LNCaP clone FGC (cell line): Measurements from ENCODE around the gene PROK1.

Experiments used
- DNase-seq: peaks from one replicate; pipeline ENCODE4 v3.0.0-alpha.2; 2011; ENCODE audit warnings: low read depth
- H3K4me3 ChIP-seq: 2 replicates; pipeline ENCODE4 v1.5.1; 2011; ENCODE audit warnings: mild to moderate bottlenecking, low read depth, low read length, control low read depth
- CTCF ChIP-seq: IDR thresholded peaks from 2 replicates; pipeline ENCODE4 v1.5.1; 2012; ENCODE audit warnings: mild to moderate bottlenecking; ENCODE audit not compliant: control insufficient read depth, insufficient read depth; ENCODE audit errors: extremely low read depth

Gene PROK1

DNA sequence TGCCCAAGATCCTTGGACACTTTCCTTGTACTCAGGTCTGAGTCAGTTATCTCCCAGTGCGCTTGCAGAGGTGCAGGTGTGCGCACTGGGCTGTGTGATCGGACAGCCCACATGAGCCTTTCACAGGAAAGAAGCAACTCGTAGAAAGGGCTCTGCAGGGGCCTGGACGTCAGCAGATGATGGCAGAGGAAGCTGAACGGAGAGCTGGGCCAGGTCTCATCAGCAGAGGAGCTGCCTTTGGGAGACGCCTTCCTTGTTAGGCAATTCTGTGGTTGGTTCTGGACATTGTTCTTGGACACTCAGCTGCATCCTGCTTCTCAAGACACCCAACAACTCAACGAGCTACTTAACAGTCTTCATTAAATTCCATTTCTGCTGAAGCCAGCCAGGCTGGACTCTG lies 7.5 kb upstream of the PROK1 start:
- no peak overlapping the region for H3K4me3 ChIP-seq

DNA sequence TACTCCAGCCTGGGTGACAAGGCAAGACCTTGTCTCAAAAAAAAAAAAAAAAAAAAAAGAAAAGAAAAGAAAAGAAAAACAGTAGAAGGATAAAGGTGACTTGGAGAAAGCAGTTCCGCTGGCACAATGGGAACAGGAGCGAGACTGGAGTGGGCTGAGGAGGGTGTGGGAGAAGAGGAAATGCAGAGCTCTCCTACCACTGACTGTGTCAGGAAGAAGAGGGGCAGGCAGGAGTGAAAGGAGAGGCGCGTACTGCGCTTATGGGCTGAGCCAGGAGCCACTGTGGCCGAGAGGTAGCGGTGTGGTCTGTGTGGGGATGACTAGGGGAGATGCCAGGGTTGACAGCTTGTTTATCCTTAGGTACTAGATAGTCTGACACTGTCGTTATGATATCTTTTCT lies 6.4 kb upstream of the PROK1 start:
- TF ChIP-seq CTCF: no peak
- DNase-seq: no peak
- no peak overlapping the region for H3K4me3 ChIP-seq

More for the DNA sequence above, 7.5 kb upstream of the PROK1 start:
- no peak for DNase-seq
- no peak for TF ChIP-seq CTCF

GRCh38 chr1:110449661-110450651 lies 993 bp upstream of the PROK1 start:
- no peak for TF ChIP-seq CTCF
- H3K4me3 ChIP-seq: no peak overlapping the region
- DNase-seq: no peak

DNA sequence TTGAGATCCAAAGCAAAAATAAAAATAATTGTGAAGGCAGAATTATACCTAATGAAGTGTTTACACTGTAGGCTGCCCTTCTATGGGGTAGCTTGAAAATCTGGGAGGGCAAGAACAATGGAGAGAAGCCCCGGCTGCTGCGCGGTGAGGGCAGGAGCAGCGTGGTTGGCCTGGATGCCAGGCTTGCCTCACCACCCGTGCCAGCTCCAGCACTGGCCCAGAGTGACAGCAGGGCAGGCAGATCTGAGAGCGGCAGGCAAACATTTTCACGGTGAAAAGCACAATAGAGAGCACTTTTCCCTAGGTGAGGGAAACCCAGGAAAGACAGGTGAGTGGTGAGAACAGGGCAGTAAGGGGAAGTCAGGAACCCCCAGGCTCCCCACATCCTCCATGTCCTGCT lies 1.4 kb downstream of the PROK1 start:
- TF ChIP-seq CTCF: no peak
- DNase-seq: no peak
- no peak overlapping the region for H3K4me3 ChIP-seq

- TF ChIP-seq CTCF: no peak
- no peak for DNase-seq
- H3K4me3 ChIP-seq: no peak overlapping the region
Observed at GRCh38 chr1:110453829-110454228, 2.9 kb downstream of the PROK1 start.

GRCh38 chr1:110454328-110454727 lies 3.4 kb downstream of the PROK1 start:
- DNase-seq: no peak
- H3K4me3 ChIP-seq: no peak overlapping the region
- no peak for TF ChIP-seq CTCF
